HG02970 (cell line): ENCODE results near the gene TRPV4.
"Not testable (repeated sequence)": the region's sequence is repeated elsewhere in the genome, so short reads cannot be mapped to it uniquely, and the experiment has no call there.

ENCODE experiments used
- ATAC-seq: cut with Tn5 transposase; IDR thresholded peaks from one replicate; pipeline ENCODE4 v1.9.1; 2021; ENCODE audit warnings: mild to moderate bottlenecking, moderate library complexity, moderate number of reproducible peaks; ENCODE audit not compliant: unreplicated experiment, low FRiP score

TRPV4 gene

GRCh38 chr12:109861689-109862314 lies 28.6 kb upstream of the TRPV4 start:
- ATAC-seq: no peak

GRCh38 chr12:109860977-109861376 lies 27.8 kb upstream of the TRPV4 start:
- no peak for ATAC-seq

GRCh38 chr12:109858764-109859163 lies 25.6 kb upstream of the TRPV4 start:
- no peak for ATAC-seq

- no peak for ATAC-seq
Observed at GRCh38 chr12:109857715-109858114, 24.5 kb upstream of the TRPV4 start.

- no peak for ATAC-seq
Observed at GRCh38 chr12:109855377-109855776, 22.2 kb upstream of the TRPV4 start.

GRCh38 chr12:109850518-109850917 lies 17.3 kb upstream of the TRPV4 start:
- ATAC-seq: not testable (repeated sequence)

- no peak for ATAC-seq
Observed at GRCh38 chr12:109847142-109847735, 14.0 kb upstream of the TRPV4 start.

GRCh38 chr12:109845824-109846205 lies 12.6 kb upstream of the TRPV4 start:
- ATAC-seq: no peak

- ATAC-seq: peak; percentile 85
Observed at GRCh38 chr12:109844983-109845823, 12.0 kb upstream of the TRPV4 start.

- ATAC-seq: no peak
Observed at GRCh38 chr12:109844091-109844490, 10.9 kb upstream of the TRPV4 start.

GRCh38 chr12:109842021-109842420 lies 8.8 kb upstream of the TRPV4 start:
- ATAC-seq: no peak

GRCh38 chr12:109841356-109841755 lies 8.2 kb upstream of the TRPV4 start:
- no peak for ATAC-seq

- no peak for ATAC-seq
Observed at GRCh38 chr12:109840305-109841074, 7.3 kb upstream of the TRPV4 start.

- no peak for ATAC-seq
Observed at GRCh38 chr12:109839444-109839843, 6.2 kb upstream of the TRPV4 start.

GRCh38 chr12:109836916-109837315 lies 3.7 kb upstream of the TRPV4 start:
- ATAC-seq: no peak

GRCh38 chr12:109835827-109836226 lies 2.6 kb upstream of the TRPV4 start:
- ATAC-seq: no peak

- no peak for ATAC-seq
Observed at GRCh38 chr12:109832541-109833306, 474 bp downstream of the TRPV4 start.

GRCh38 chr12:109831929-109832328 lies 1.3 kb downstream of the TRPV4 start:
- ATAC-seq: no peak

- ATAC-seq: no peak
Observed at GRCh38 chr12:109831365-109831764, 1.8 kb downstream of the TRPV4 start.

- ATAC-seq: no peak
Observed at GRCh38 chr12:109830718-109831117, 2.5 kb downstream of the TRPV4 start.
